H9 (cell line): ENCODE results near the gene SLC6A18. TPM values are rescaled to one million over a fixed set of nuclear protein-coding genes. Genes with fewer than 3 reads are reported as not detected.

Experiments used
- DNase-seq: peaks from one replicate; pipeline ENCODE4 v3.0.0-alpha.2; 2017
- H2AFZ ChIP-seq: one replicate; pipeline ENCODE4 v1.6.1; 2013; ENCODE audit warnings: mild to moderate bottlenecking, low read length, control low read depth, moderate library complexity
- H2AK5ac ChIP-seq: 2 replicates; pipeline ENCODE4 v1.6.1; 2013; ENCODE audit warnings: low read length, control low read depth, mixed read lengths; ENCODE audit not compliant: insufficient read length
- H2BK120ac ChIP-seq: one replicate; pipeline ENCODE4 v1.6.1; 2013; ENCODE audit warnings: low read depth, mild to moderate bottlenecking, low read length, control low read depth, inconsistent platforms; ENCODE audit not compliant: poor library complexity, severe bottlenecking
- H2BK12ac ChIP-seq: 2 replicates; pipeline ENCODE4 v1.6.1; 2013; ENCODE audit warnings: low read length, control low read depth, mixed read lengths, low read depth; ENCODE audit not compliant: insufficient read length
- H2BK15ac ChIP-seq: 2 replicates; pipeline ENCODE4 v1.6.1; 2013; ENCODE audit warnings: low read depth, low read length, control low read depth
- H2BK20ac ChIP-seq: one replicate; pipeline ENCODE4 v1.6.1; 2013; ENCODE audit warnings: low read depth, mild to moderate bottlenecking, low read length, control low read depth, inconsistent platforms; ENCODE audit not compliant: poor library complexity, severe bottlenecking
- H2BK5ac ChIP-seq: 2 replicates; pipeline ENCODE4 v1.6.1; 2013; ENCODE audit warnings: low read length, control low read depth, mixed read lengths; ENCODE audit not compliant: insufficient read length
- H3K14ac ChIP-seq: 2 replicates; pipeline ENCODE4 v1.6.1; 2013; ENCODE audit warnings: low read length, control low read depth; ENCODE audit not compliant: insufficient read depth
- H3K18ac ChIP-seq: 2 replicates; pipeline ENCODE4 v1.6.1; 2013; ENCODE audit warnings: low read depth, mild to moderate bottlenecking, mixed read lengths, low read length, control low read depth; ENCODE audit not compliant: insufficient read length
- H3K23ac ChIP-seq: 2 replicates; pipeline ENCODE4 v1.6.1; 2013; ENCODE audit warnings: low read length, control low read depth, mixed read lengths, low read depth; ENCODE audit not compliant: insufficient read length
- H3K23me2 ChIP-seq: 2 replicates; pipeline ENCODE4 v1.6.1; 2013; ENCODE audit warnings: low read depth, mild to moderate bottlenecking, mixed read lengths, low read length, control low read depth; ENCODE audit not compliant: insufficient read length, poor library complexity, severe bottlenecking
- H3K27ac ChIP-seq: 2 replicates; pipeline ENCODE4 v1.5.1; 2013; ENCODE audit warnings: low read length, control low read depth, mixed read lengths, low read depth; ENCODE audit not compliant: insufficient read length
- H3K27me3 ChIP-seq: 2 replicates; pipeline ENCODE4 v1.6.1; 2013; ENCODE audit warnings: low read length, control low read depth, inconsistent platforms; ENCODE audit not compliant: insufficient read depth
- H3K4ac ChIP-seq: 2 replicates; pipeline ENCODE4 v1.6.1; 2013; ENCODE audit warnings: low read depth, mild to moderate bottlenecking, control low read depth, inconsistent platforms, low read length, moderate library complexity
- H3K4me1 ChIP-seq: 2 replicates; pipeline ENCODE4 v1.6.1; 2013; ENCODE audit warnings: low read length, control low read depth, inconsistent platforms; ENCODE audit not compliant: insufficient read depth
- H3K4me2 ChIP-seq: 2 replicates; pipeline ENCODE4 v1.6.1; 2013; ENCODE audit warnings: low read length, control low read depth, mixed read lengths; ENCODE audit not compliant: insufficient read length, insufficient read depth
- H3K56ac ChIP-seq: 2 replicates; pipeline ENCODE4 v1.6.1; 2013; ENCODE audit warnings: low read depth, mild to moderate bottlenecking, mixed read lengths, low read length, control low read depth; ENCODE audit not compliant: insufficient read length
- H3K79me1 ChIP-seq: 2 replicates; pipeline ENCODE4 v1.6.1; 2013; ENCODE audit warnings: low read depth, mild to moderate bottlenecking, moderate library complexity, low read length, control low read depth, inconsistent platforms; ENCODE audit not compliant: insufficient read depth, poor library complexity, severe bottlenecking
- H3K79me2 ChIP-seq: 2 replicates; pipeline ENCODE4 v1.6.1; 2013; ENCODE audit warnings: low read length, control low read depth, inconsistent platforms; ENCODE audit not compliant: insufficient read depth
- H3K9ac ChIP-seq: 2 replicates; pipeline ENCODE4 v1.6.1; 2013; ENCODE audit warnings: low read length, control low read depth, mixed read lengths; ENCODE audit not compliant: insufficient read length; ENCODE audit errors: extremely low read depth
- H3K9me3 ChIP-seq: one replicate; pipeline ENCODE4 v1.6.1; 2013; ENCODE audit warnings: low read depth, low read length, inconsistent platforms; ENCODE audit not compliant: control insufficient read depth
- H3T11ph ChIP-seq: one replicate; pipeline ENCODE4 v1.6.1; 2013; ENCODE audit warnings: mild to moderate bottlenecking, low read length, control low read depth, inconsistent platforms
- H4K20me1 ChIP-seq: one replicate; pipeline ENCODE4 v1.6.1; 2013; ENCODE audit not compliant: control insufficient read depth, insufficient read length, insufficient read depth
- H4K5ac ChIP-seq: 2 replicates; pipeline ENCODE4 v1.6.1; 2013; ENCODE audit warnings: low read depth, mild to moderate bottlenecking, mixed read lengths, low read length, control low read depth; ENCODE audit not compliant: insufficient read length
- H4K8ac ChIP-seq: replicated peaks from 2 replicates; pipeline ENCODE4 v1.6.1; 2013; ENCODE audit warnings: low read length, control low read depth, mixed read lengths, low read depth; ENCODE audit not compliant: insufficient read length
- H4K91ac ChIP-seq: 2 replicates; pipeline ENCODE4 v1.6.1; 2013; ENCODE audit warnings: low read depth, mild to moderate bottlenecking, moderate library complexity, mixed read lengths, low read length, control low read depth; ENCODE audit not compliant: insufficient read length
- H3K27ac Mint-ChIP-seq, 3 experiments: 2 replicates in 2 of 3; 3 replicates in 1 of 3; pipeline ENCODE4 v1.8.0; 2020 to 2021; ENCODE audit warnings: mixed read lengths in 3 of 3, mild to moderate bottlenecking in 1 of 3, moderate library complexity in 1 of 3
- H3K27me3 Mint-ChIP-seq: 2 replicates; pipeline ENCODE4 v1.8.0; 2021; ENCODE audit warnings: low read depth, mild to moderate bottlenecking, moderate library complexity, mixed read lengths
- H3K36me3 Mint-ChIP-seq, 3 experiments: 2 replicates in 2 of 3; 3 replicates in 1 of 3; pipeline ENCODE4 v1.8.0; 2020 to 2021; ENCODE audit warnings: low read depth in 3 of 3, mixed read lengths in 3 of 3; ENCODE audit not compliant: insufficient read depth in 1 of 3
- H3K4me1 Mint-ChIP-seq, 2 experiments: 2 replicates each; pipeline ENCODE4 v1.8.0; 2020; ENCODE audit warnings: mixed read lengths in 2 of 2
- H3K4me3 Mint-ChIP-seq, 2 experiments: 2 replicates in 1 of 2; 3 replicates in 1 of 2; pipeline ENCODE4 v1.8.0; 2020 to 2021; ENCODE audit warnings: mild to moderate bottlenecking in 2 of 2, mixed read lengths in 2 of 2, moderate library complexity in 1 of 2
- H3K9me3 Mint-ChIP-seq, 2 experiments: 2 replicates in 1 of 2; 3 replicates in 1 of 2; pipeline ENCODE4 v1.8.0; 2020; ENCODE audit warnings: mild to moderate bottlenecking in 2 of 2, mixed read lengths in 2 of 2, moderate library complexity in 1 of 2
- CTCF ChIP-seq: fragments of 200-600 bp; sonication (generic); conservative IDR thresholded peaks from 3 replicates; pipeline ENCODE4 v1.8.0; 2021; ENCODE audit warnings: antibody characterized with exemption, mild to moderate bottlenecking
- WGBS: extraction: QIAGEN DNeasy Blood & Tissue Kit; methylation state at CpG from one replicate; pipeline ENCODE4 v1.1.7; 2013; ENCODE audit warnings: missing lambda C conversion rate, low lambda C conversion rate, mixed read lengths; ENCODE audit not compliant: insufficient read length; ENCODE audit errors: extremely low coverage; 5-methylcytosine and 5-hydroxymethylcytosine counted together
- total RNA-seq: library from RNA; stranded (reverse); gene quantifications from 2 replicates; pipeline ENCODE4 v1.2.1, GENCODE V29; 2021

The SLC6A18 gene
- total RNA-seq, 1 experiment from 2014 or later, result not detected

GRCh38 chr5:1202026-1202797, 23.0 kb upstream of the SLC6A18 start:
- Histone ChIP-seq H3K23ac (no peak overlapping the region), H2BK15ac (no peak overlapping the region), H2AFZ (no peak overlapping the region), H2BK5ac (no peak overlapping the region), H2BK12ac (no peak overlapping the region), H3K4me1 (no peaks in the 10 kb centered on the region), H3K14ac (no peak overlapping the region), H4K20me1 (no peaks in the 10 kb centered on the region), H3T11ph (no peak overlapping the region), H4K91ac (no peak overlapping the region), H4K8ac (no peak overlapping the region), H2BK120ac (no peak overlapping the region), H3K9me3 (no peaks in the 10 kb centered on the region), H2BK20ac (no peak overlapping the region), H3K18ac (no peak overlapping the region), H3K56ac (no peak overlapping the region), H3K27ac (no peak overlapping the region), H3K27me3 (no peaks in the 10 kb centered on the region), H2AK5ac (no peak overlapping the region), H3K23me2 (no peaks in the 10 kb centered on the region), H4K5ac (no peak overlapping the region), H3K79me2 (no peaks in the 10 kb centered on the region), H3K4me2 (no peak overlapping the region), H3K4ac (no peak overlapping the region), H3K9ac (no peak overlapping the region), H3K79me1 (no peaks in the 10 kb centered on the region)
- H3K4me1 Mint-ChIP-seq, result peaks cover 9 to 16% of the 10 kb centered on the region in 2 experiments
- no peaks in the 10 kb centered on the region for H3K9me3 Mint-ChIP-seq
- H3K4me3 Mint-ChIP-seq, result no peak overlapping the region
- DNase-seq, result no peak
- no CpG with 5 or more reads among the region's 26 CpGs for WGBS
- TF ChIP-seq CTCF, result no peak
- H3K36me3 Mint-ChIP-seq, result no peaks in the 10 kb centered on the region
- H3K27me3 Mint-ChIP-seq, result peaks cover 6% of the 10 kb centered on the region
- H3K27ac Mint-ChIP-seq, result no peak overlapping the region
